H9 (cell line): Measurements from ENCODE around the gene UNC5C. TPM values are rescaled to one million over a fixed set of nuclear protein-coding genes. Genes with fewer than 3 reads are reported as not detected.

Source experiments
- DNase-seq: peaks from one replicate; pipeline ENCODE4 v3.0.0-alpha.2; 2017
- H2AFZ ChIP-seq: one replicate; pipeline ENCODE4 v1.6.1; 2013; ENCODE audit warnings: mild to moderate bottlenecking, low read length, control low read depth, moderate library complexity
- H2AK5ac ChIP-seq: 2 replicates; pipeline ENCODE4 v1.6.1; 2013; ENCODE audit warnings: low read length, control low read depth, mixed read lengths; ENCODE audit not compliant: insufficient read length
- H2BK120ac ChIP-seq: one replicate; pipeline ENCODE4 v1.6.1; 2013; ENCODE audit warnings: low read depth, mild to moderate bottlenecking, low read length, control low read depth, inconsistent platforms; ENCODE audit not compliant: poor library complexity, severe bottlenecking
- H2BK12ac ChIP-seq: 2 replicates; pipeline ENCODE4 v1.6.1; 2013; ENCODE audit warnings: low read length, control low read depth, mixed read lengths, low read depth; ENCODE audit not compliant: insufficient read length
- H2BK15ac ChIP-seq: 2 replicates; pipeline ENCODE4 v1.6.1; 2013; ENCODE audit warnings: low read depth, low read length, control low read depth
- H2BK20ac ChIP-seq: one replicate; pipeline ENCODE4 v1.6.1; 2013; ENCODE audit warnings: low read depth, mild to moderate bottlenecking, low read length, control low read depth, inconsistent platforms; ENCODE audit not compliant: poor library complexity, severe bottlenecking
- H2BK5ac ChIP-seq: 2 replicates; pipeline ENCODE4 v1.6.1; 2013; ENCODE audit warnings: low read length, control low read depth, mixed read lengths; ENCODE audit not compliant: insufficient read length
- H3K14ac ChIP-seq: 2 replicates; pipeline ENCODE4 v1.6.1; 2013; ENCODE audit warnings: low read length, control low read depth; ENCODE audit not compliant: insufficient read depth
- H3K18ac ChIP-seq: 2 replicates; pipeline ENCODE4 v1.6.1; 2013; ENCODE audit warnings: low read depth, mild to moderate bottlenecking, mixed read lengths, low read length, control low read depth; ENCODE audit not compliant: insufficient read length
- H3K23ac ChIP-seq: 2 replicates; pipeline ENCODE4 v1.6.1; 2013; ENCODE audit warnings: low read length, control low read depth, mixed read lengths, low read depth; ENCODE audit not compliant: insufficient read length
- H3K23me2 ChIP-seq: 2 replicates; pipeline ENCODE4 v1.6.1; 2013; ENCODE audit warnings: low read depth, mild to moderate bottlenecking, mixed read lengths, low read length, control low read depth; ENCODE audit not compliant: insufficient read length, poor library complexity, severe bottlenecking
- H3K27ac ChIP-seq: 2 replicates; pipeline ENCODE4 v1.5.1; 2013; ENCODE audit warnings: low read length, control low read depth, mixed read lengths, low read depth; ENCODE audit not compliant: insufficient read length
- H3K27me3 ChIP-seq: 2 replicates; pipeline ENCODE4 v1.6.1; 2013; ENCODE audit warnings: low read length, control low read depth, inconsistent platforms; ENCODE audit not compliant: insufficient read depth
- H3K4ac ChIP-seq: 2 replicates; pipeline ENCODE4 v1.6.1; 2013; ENCODE audit warnings: low read depth, mild to moderate bottlenecking, control low read depth, inconsistent platforms, low read length, moderate library complexity
- H3K4me1 ChIP-seq: 2 replicates; pipeline ENCODE4 v1.6.1; 2013; ENCODE audit warnings: low read length, control low read depth, inconsistent platforms; ENCODE audit not compliant: insufficient read depth
- H3K4me2 ChIP-seq: 2 replicates; pipeline ENCODE4 v1.6.1; 2013; ENCODE audit warnings: low read length, control low read depth, mixed read lengths; ENCODE audit not compliant: insufficient read length, insufficient read depth
- H3K56ac ChIP-seq: 2 replicates; pipeline ENCODE4 v1.6.1; 2013; ENCODE audit warnings: low read depth, mild to moderate bottlenecking, mixed read lengths, low read length, control low read depth; ENCODE audit not compliant: insufficient read length
- H3K79me1 ChIP-seq: 2 replicates; pipeline ENCODE4 v1.6.1; 2013; ENCODE audit warnings: low read depth, mild to moderate bottlenecking, moderate library complexity, low read length, control low read depth, inconsistent platforms; ENCODE audit not compliant: insufficient read depth, poor library complexity, severe bottlenecking
- H3K79me2 ChIP-seq: 2 replicates; pipeline ENCODE4 v1.6.1; 2013; ENCODE audit warnings: low read length, control low read depth, inconsistent platforms; ENCODE audit not compliant: insufficient read depth
- H3K9ac ChIP-seq: 2 replicates; pipeline ENCODE4 v1.6.1; 2013; ENCODE audit warnings: low read length, control low read depth, mixed read lengths; ENCODE audit not compliant: insufficient read length; ENCODE audit errors: extremely low read depth
- H3K9me3 ChIP-seq: one replicate; pipeline ENCODE4 v1.6.1; 2013; ENCODE audit warnings: low read depth, low read length, inconsistent platforms; ENCODE audit not compliant: control insufficient read depth
- H3T11ph ChIP-seq: one replicate; pipeline ENCODE4 v1.6.1; 2013; ENCODE audit warnings: mild to moderate bottlenecking, low read length, control low read depth, inconsistent platforms
- H4K20me1 ChIP-seq: one replicate; pipeline ENCODE4 v1.6.1; 2013; ENCODE audit not compliant: control insufficient read depth, insufficient read length, insufficient read depth
- H4K5ac ChIP-seq: 2 replicates; pipeline ENCODE4 v1.6.1; 2013; ENCODE audit warnings: low read depth, mild to moderate bottlenecking, mixed read lengths, low read length, control low read depth; ENCODE audit not compliant: insufficient read length
- H4K8ac ChIP-seq: replicated peaks from 2 replicates; pipeline ENCODE4 v1.6.1; 2013; ENCODE audit warnings: low read length, control low read depth, mixed read lengths, low read depth; ENCODE audit not compliant: insufficient read length
- H4K91ac ChIP-seq: 2 replicates; pipeline ENCODE4 v1.6.1; 2013; ENCODE audit warnings: low read depth, mild to moderate bottlenecking, moderate library complexity, mixed read lengths, low read length, control low read depth; ENCODE audit not compliant: insufficient read length
- H3K27ac Mint-ChIP-seq, 3 experiments: 2 replicates in 2 of 3; 3 replicates in 1 of 3; pipeline ENCODE4 v1.8.0; 2020 to 2021; ENCODE audit warnings: mixed read lengths in 3 of 3, mild to moderate bottlenecking in 1 of 3, moderate library complexity in 1 of 3
- H3K27me3 Mint-ChIP-seq: 2 replicates; pipeline ENCODE4 v1.8.0; 2021; ENCODE audit warnings: low read depth, mild to moderate bottlenecking, moderate library complexity, mixed read lengths
- H3K36me3 Mint-ChIP-seq, 3 experiments: 2 replicates in 2 of 3; 3 replicates in 1 of 3; pipeline ENCODE4 v1.8.0; 2020 to 2021; ENCODE audit warnings: low read depth in 3 of 3, mixed read lengths in 3 of 3; ENCODE audit not compliant: insufficient read depth in 1 of 3
- H3K4me1 Mint-ChIP-seq, 2 experiments: 2 replicates each; pipeline ENCODE4 v1.8.0; 2020; ENCODE audit warnings: mixed read lengths in 2 of 2
- H3K4me3 Mint-ChIP-seq, 2 experiments: 2 replicates in 1 of 2; 3 replicates in 1 of 2; pipeline ENCODE4 v1.8.0; 2020 to 2021; ENCODE audit warnings: mild to moderate bottlenecking in 2 of 2, mixed read lengths in 2 of 2, moderate library complexity in 1 of 2
- H3K9me3 Mint-ChIP-seq, 2 experiments: 2 replicates in 1 of 2; 3 replicates in 1 of 2; pipeline ENCODE4 v1.8.0; 2020; ENCODE audit warnings: mild to moderate bottlenecking in 2 of 2, mixed read lengths in 2 of 2, moderate library complexity in 1 of 2
- CTCF ChIP-seq: fragments of 200-600 bp; sonication (generic); conservative IDR thresholded peaks from 3 replicates; pipeline ENCODE4 v1.8.0; 2021; ENCODE audit warnings: antibody characterized with exemption, mild to moderate bottlenecking
- WGBS: extraction: QIAGEN DNeasy Blood & Tissue Kit; methylation state at CpG from one replicate; pipeline ENCODE4 v1.1.7; 2013; ENCODE audit warnings: missing lambda C conversion rate, low lambda C conversion rate, mixed read lengths; ENCODE audit not compliant: insufficient read length; ENCODE audit errors: extremely low coverage; 5-methylcytosine and 5-hydroxymethylcytosine counted together
- total RNA-seq: library from RNA; stranded (reverse); gene quantifications from 2 replicates; pipeline ENCODE4 v1.2.1, GENCODE V29; 2021

Gene UNC5C
- total RNA-seq, 1 experiment from 2014 or later, result not detected

DNA sequence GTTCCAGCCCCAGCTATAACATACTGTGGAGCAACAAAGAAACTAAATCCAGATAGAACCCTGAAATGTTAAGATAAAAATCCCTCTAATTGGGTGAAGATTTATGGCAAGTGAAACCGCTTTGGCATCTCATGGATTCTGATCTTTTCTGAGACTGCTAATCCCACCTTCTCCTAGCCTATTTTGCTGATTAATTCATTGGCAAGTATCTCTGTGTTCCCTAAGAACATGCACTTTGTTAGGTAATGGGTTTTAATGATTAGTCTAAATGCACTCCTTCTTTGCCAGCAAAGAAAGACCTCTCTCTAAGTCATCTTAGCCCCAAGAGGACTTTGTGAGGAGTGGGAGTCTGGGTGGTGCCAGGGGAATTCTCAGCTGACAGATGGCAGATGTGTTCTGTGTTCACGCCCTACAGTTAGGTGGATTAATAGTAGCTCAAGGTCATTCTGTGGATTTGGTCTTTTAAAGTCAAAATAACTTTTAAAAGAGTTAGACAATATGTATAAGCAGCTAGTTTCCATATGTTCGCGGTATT lies 171.3 kb downstream of the UNC5C start:
- Mint-ChIP-seq H3K4me3 (no peak overlapping the region), H3K4me1 (peaks cover 0 to 5% of the 10 kb centered on the region in 2 experiments; a peak in 1 of 4 replicates), H3K36me3 (no peaks in the 10 kb centered on the region; a peak in 1 of 7 replicates), H3K27ac (no peak overlapping the region), H3K9me3 (no peaks in the 10 kb centered on the region), H3K27me3 (peaks cover 39% of the 10 kb centered on the region)
- Histone ChIP-seq H3K79me2 (no peaks in the 10 kb centered on the region), H3K14ac (no peak overlapping the region), H3K79me1 (no peaks in the 10 kb centered on the region), H3K9ac (no peak overlapping the region), H4K91ac (no peak overlapping the region), H3K27me3 (no peaks in the 10 kb centered on the region), H4K8ac (no peak overlapping the region), H3K9me3 (no peaks in the 10 kb centered on the region), H3K23me2 (no peaks in the 10 kb centered on the region), H3K18ac (no peak overlapping the region), H4K5ac (no peak overlapping the region), H3K4me2 (no peak overlapping the region), H3K56ac (no peak overlapping the region), H2AFZ (no peak overlapping the region), H2BK15ac (no peak overlapping the region), H2BK120ac (no peak overlapping the region), H4K20me1 (no peaks in the 10 kb centered on the region), H3K23ac (no peak overlapping the region), H2BK12ac (no peak overlapping the region), H3K4me1 (no peaks in the 10 kb centered on the region), H3K4ac (no peak overlapping the region), H2BK20ac (no peak overlapping the region), H3K27ac (no peak overlapping the region), H2AK5ac (no peak overlapping the region), H2BK5ac (no peak overlapping the region), H3T11ph (no peak overlapping the region)
- WGBS, result no CpG with 5 or more reads among the region's 4 CpGs
- TF ChIP-seq CTCF, result no peak
- DNase-seq, result no peak
